ENCODE measurements around the gene FXYD1. TPM values are rescaled to one million over a fixed set of nuclear protein-coding genes. Genes with fewer than 3 reads are reported as not detected.

FXYD1 gene
- total and polyA plus RNA-seq, 2 donors = 3.2 to 17.1 TPM

GRCh38 chr19:35105411-35106290 is 33.0 kb upstream of the FXYD1 start:
- Histone ChIP-seq H3K4me3 (ENCODE audit: low read length in 2 of 2) (no peak overlapping the region), H3K4me1 (ENCODE audit: control insufficient read depth in 2 of 2, insufficient read depth in 2 of 2, low read length in 2 of 2) (no peaks in the 10 kb centered on the region), H3K27ac (ENCODE audit: low read depth in 1 of 2, low read length in 1 of 2) (no peak overlapping the region), H3K27me3 (ENCODE audit: control insufficient read depth in 2 of 2, insufficient read depth in 1 of 2, low read length in 1 of 2) (peaks cover 0 to 3% of the 10 kb centered on the region in 2 donors), H3K36me3 (ENCODE audit: control insufficient read depth in 2 of 2, insufficient read depth in 2 of 2, low read length in 1 of 2) (no peaks in the 10 kb centered on the region), H3K9me3 (ENCODE audit: control insufficient read depth in 2 of 2, insufficient read depth in 1 of 2, low read length in 1 of 2) (peaks cover 0 to 12% of the 10 kb centered on the region in 2 donors)
- DNase-seq (ENCODE audit: low read depth in 6 of 9, low spot score in 9 of 9) = no peak
- WGBS = 83% methylated on average over 30 of the region's 30 CpGs

- H3K36me3 ChIP-seq (ENCODE audit: control insufficient read depth in 2 of 2, insufficient read depth in 2 of 2, low read length in 1 of 2) = no peaks in the 10 kb centered on the region
- DNase-seq (ENCODE audit: low read depth in 6 of 9, low spot score in 9 of 9) = no peak
- peaks cover 0 to 12% of the 10 kb centered on the region in 2 donors for H3K9me3 ChIP-seq (ENCODE audit: control insufficient read depth in 2 of 2, insufficient read depth in 1 of 2, low read length in 1 of 2)
- WGBS = 96% methylated on average over 9 of the region's 9 CpGs
- H3K4me3 ChIP-seq (ENCODE audit: low read length in 2 of 2) = no peak overlapping the region
- no peaks in the 10 kb centered on the region for H3K4me1 ChIP-seq (ENCODE audit: control insufficient read depth in 2 of 2, insufficient read depth in 2 of 2, low read length in 2 of 2)
- H3K27me3 ChIP-seq (ENCODE audit: control insufficient read depth in 2 of 2, insufficient read depth in 1 of 2, low read length in 1 of 2) = peaks cover 0 to 3% of the 10 kb centered on the region in 2 donors
- no peak overlapping the region for H3K27ac ChIP-seq (ENCODE audit: low read depth in 1 of 2, low read length in 1 of 2)
Measured at GRCh38 chr19:35106291-35106583, 32.4 kb upstream of the FXYD1 start.

DNA sequence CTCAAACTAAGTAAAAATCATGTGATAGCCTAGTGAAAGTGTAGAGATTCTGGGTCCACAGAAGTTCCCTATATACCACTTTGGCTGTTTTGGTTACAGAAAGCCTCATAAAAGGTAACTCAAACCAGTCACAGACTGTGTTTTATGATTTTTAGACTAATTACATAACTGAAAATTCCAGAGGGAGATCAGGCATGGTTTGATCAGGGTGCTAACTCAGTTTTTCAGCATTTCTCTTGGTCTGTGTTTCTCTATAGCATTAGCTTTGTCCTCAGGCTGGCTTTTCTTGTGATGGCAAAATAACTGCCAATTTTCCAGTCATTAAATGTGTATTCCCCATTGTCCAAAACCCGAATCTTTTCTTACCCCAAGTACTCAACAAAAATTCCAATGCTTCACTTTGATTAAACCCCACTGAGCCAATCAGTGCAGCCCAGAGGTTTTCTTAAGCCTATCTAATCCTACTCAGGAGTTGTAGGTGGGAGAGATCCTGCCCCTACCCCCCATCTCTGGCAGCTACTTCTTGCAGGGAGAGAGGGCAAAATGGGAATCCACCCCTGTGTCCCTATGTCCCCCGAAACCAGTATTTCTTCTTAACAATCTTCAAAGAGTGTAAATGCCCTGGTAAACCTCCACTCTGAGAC is 31.6 kb upstream of the FXYD1 start:
- Histone ChIP-seq H3K27me3 (ENCODE audit: control insufficient read depth in 2 of 2, insufficient read depth in 1 of 2, low read length in 1 of 2) (peaks cover 0 to 3% of the 10 kb centered on the region in 2 donors), H3K36me3 (ENCODE audit: control insufficient read depth in 2 of 2, insufficient read depth in 2 of 2, low read length in 1 of 2) (no peaks in the 10 kb centered on the region), H3K4me3 (ENCODE audit: low read length in 2 of 2) (no peak overlapping the region), H3K9me3 (ENCODE audit: control insufficient read depth in 2 of 2, insufficient read depth in 1 of 2, low read length in 1 of 2) (peaks cover 0 to 12% of the 10 kb centered on the region in 2 donors), H3K27ac (ENCODE audit: low read depth in 1 of 2, low read length in 1 of 2) (no peak overlapping the region), H3K4me1 (ENCODE audit: control insufficient read depth in 2 of 2, insufficient read depth in 2 of 2, low read length in 2 of 2) (no peaks in the 10 kb centered on the region)
- no peak for DNase-seq (ENCODE audit: low read depth in 6 of 9, low spot score in 9 of 9)
- WGBS = 47% methylated on average over 2 of the region's 2 CpGs

DNA sequence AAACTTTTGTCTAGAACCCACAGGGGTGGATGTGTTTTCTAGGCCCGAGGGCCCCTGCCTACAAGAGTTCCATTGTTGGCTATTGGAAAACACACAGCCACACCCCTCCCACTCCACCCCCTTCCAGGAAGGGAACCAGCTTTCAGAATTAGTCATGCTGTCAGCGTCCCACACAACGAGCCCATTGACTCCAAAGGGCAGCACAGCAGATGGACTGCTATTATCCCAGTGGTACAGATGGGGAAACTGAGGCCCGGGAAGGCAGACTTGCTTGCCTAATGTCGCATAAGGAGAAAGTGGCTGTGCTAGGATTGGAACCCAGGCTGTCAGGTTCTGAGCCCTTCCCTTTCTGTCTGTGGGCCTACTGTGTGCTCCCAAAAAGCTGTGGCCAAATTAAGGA is 31.1 kb upstream of the FXYD1 start:
- WGBS = 55% methylated on average over 5 of the region's 5 CpGs
- DNase-seq (ENCODE audit: low read depth in 6 of 9, low spot score in 9 of 9) = no peak

DNA sequence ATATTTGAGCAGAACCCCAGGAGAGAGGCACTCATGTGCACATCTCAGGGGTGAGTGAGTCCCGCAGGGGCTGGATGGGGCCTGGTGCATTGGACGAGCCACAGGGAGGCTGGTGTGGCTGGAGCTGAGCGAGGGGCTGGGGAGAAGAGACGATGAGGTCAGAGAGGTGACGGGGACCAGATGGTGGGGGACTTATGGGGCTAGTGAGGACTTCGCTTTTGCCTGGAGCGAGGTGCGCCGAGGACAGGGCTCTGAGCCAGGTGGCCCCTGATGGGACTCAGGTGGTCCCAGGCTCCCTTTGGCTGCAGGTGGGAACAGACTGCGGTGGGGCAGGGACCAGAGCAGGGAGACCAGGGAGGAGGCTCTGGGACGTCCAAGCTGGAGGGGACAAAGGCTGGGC is 29.9 kb upstream of the FXYD1 start:
- Histone ChIP-seq H3K27me3 (ENCODE audit: control insufficient read depth in 2 of 2, insufficient read depth in 1 of 2, low read length in 1 of 2) (peaks cover 0 to 3% of the 10 kb centered on the region in 2 donors), H3K9me3 (ENCODE audit: control insufficient read depth in 2 of 2, insufficient read depth in 1 of 2, low read length in 1 of 2) (peaks cover 0 to 12% of the 10 kb centered on the region in 2 donors), H3K27ac (ENCODE audit: low read depth in 1 of 2, low read length in 1 of 2) (no peak overlapping the region), H3K4me1 (ENCODE audit: control insufficient read depth in 2 of 2, insufficient read depth in 2 of 2, low read length in 2 of 2) (no peaks in the 10 kb centered on the region), H3K36me3 (ENCODE audit: control insufficient read depth in 2 of 2, insufficient read depth in 2 of 2, low read length in 1 of 2) (no peaks in the 10 kb centered on the region), H3K4me3 (ENCODE audit: low read length in 2 of 2) (no peak overlapping the region)
- no peak for DNase-seq (ENCODE audit: low read depth in 6 of 9, low spot score in 9 of 9)
- WGBS = 90% methylated on average over 11 of the region's 11 CpGs

More for the DNA sequence above, 31.1 kb upstream of the FXYD1 start:
- H3K9me3 ChIP-seq (ENCODE audit: control insufficient read depth in 2 of 2, insufficient read depth in 1 of 2, low read length in 1 of 2) = peaks cover 0 to 12% of the 10 kb centered on the region in 2 donors
- peaks cover 0 to 3% of the 10 kb centered on the region in 2 donors for H3K27me3 ChIP-seq (ENCODE audit: control insufficient read depth in 2 of 2, insufficient read depth in 1 of 2, low read length in 1 of 2)
- no peaks in the 10 kb centered on the region for H3K36me3 ChIP-seq (ENCODE audit: control insufficient read depth in 2 of 2, insufficient read depth in 2 of 2, low read length in 1 of 2)
- H3K27ac ChIP-seq (ENCODE audit: low read depth in 1 of 2, low read length in 1 of 2) = no peak overlapping the region
- no peaks in the 10 kb centered on the region for H3K4me1 ChIP-seq (ENCODE audit: control insufficient read depth in 2 of 2, insufficient read depth in 2 of 2, low read length in 2 of 2)
- H3K4me3 ChIP-seq (ENCODE audit: low read length in 2 of 2) = no peak overlapping the region

DNA sequence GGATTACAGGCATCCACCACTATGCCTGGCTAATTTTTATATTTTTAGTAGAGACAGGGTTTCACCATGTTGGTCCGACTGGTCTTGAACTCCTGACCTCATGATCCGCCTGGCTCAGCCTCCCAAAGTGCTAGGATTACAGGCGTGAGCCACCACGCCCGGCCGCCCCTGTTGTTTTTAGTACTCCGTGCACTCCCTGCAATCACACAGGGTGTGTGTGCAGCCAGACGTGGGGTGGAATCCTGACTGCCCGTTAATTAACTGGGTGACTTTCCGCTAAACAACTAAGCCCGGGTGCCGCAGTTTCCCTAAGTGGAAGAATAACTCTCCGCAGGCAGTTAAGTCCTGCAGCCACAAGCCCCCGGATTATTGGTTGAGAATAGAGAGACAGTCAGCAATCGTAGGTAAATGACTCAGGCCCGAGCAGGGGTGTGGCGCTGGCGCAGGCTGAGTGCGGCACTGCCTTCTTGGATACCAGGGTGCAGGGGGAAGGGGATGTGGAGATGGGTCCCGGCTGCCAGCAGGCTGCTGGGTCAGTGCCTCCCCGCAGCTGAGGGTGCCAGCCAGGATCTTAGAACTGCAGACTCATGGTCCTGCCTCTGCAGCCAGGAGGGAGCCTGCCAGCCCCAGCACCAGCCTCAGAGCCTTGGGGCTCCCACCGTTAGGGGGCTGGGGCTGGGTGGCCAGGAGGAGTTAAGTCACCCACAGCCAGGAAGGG is 29.1 kb upstream of the FXYD1 start:
- 83% methylated on average over 22 of the region's 22 CpGs for WGBS
- H3K27me3 ChIP-seq (ENCODE audit: control insufficient read depth in 2 of 2, insufficient read depth in 1 of 2, low read length in 1 of 2) = peaks cover 0 to 3% of the 10 kb centered on the region in 2 donors
- H3K36me3 ChIP-seq (ENCODE audit: control insufficient read depth in 2 of 2, insufficient read depth in 2 of 2, low read length in 1 of 2) = no peaks in the 10 kb centered on the region
- no peak overlapping the region for H3K4me3 ChIP-seq (ENCODE audit: low read length in 2 of 2)
- no peak overlapping the region for H3K27ac ChIP-seq (ENCODE audit: low read depth in 1 of 2, low read length in 1 of 2)
- DNase-seq (ENCODE audit: low read depth in 6 of 9, low spot score in 9 of 9) = no peak
- H3K9me3 ChIP-seq (ENCODE audit: control insufficient read depth in 2 of 2, insufficient read depth in 1 of 2, low read length in 1 of 2) = peaks cover 0 to 12% of the 10 kb centered on the region in 2 donors
- H3K4me1 ChIP-seq (ENCODE audit: control insufficient read depth in 2 of 2, insufficient read depth in 2 of 2, low read length in 2 of 2) = peaks cover 2 to 4% of the 10 kb centered on the region in 2 donors

DNA sequence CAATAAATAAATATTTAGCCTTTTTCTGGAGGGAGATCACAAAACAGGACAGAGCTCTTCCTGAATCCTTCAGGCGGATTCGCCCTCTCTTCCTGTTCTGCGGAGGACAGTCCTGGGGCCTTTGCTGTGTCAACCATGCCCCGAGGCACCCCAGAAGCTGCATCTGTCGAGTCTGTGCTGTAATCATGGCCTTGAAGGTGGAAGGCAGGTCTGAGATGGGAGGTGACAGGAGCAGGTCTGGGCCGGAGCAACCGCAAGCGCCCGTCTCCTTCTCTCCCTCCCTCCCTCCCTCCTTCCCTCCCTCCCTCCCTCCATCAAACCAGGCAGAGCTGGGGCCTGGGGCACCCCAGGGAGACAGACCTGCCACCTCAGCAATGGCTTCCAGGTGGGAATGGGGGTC is 27.6 kb upstream of the FXYD1 start:
- H3K27ac ChIP-seq (ENCODE audit: low read depth in 1 of 2, low read length in 1 of 2) = no peak overlapping the region
- WGBS = 88% methylated on average over 9 of the region's 9 CpGs
- H3K4me1 ChIP-seq (ENCODE audit: control insufficient read depth in 2 of 2, insufficient read depth in 2 of 2, low read length in 2 of 2) = peaks cover 3 to 9% of the 10 kb centered on the region in 2 donors

GRCh38 chr19:35112995-35113688 is 25.5 kb upstream of the FXYD1 start:
- WGBS = 94% methylated on average over 15 of the region's 15 CpGs
- Histone ChIP-seq H3K27me3 (ENCODE audit: control insufficient read depth in 2 of 2, insufficient read depth in 1 of 2, low read length in 1 of 2) (peaks cover 0 to 11% of the 10 kb centered on the region in 2 donors), H3K27ac (ENCODE audit: low read depth in 1 of 2, low read length in 1 of 2) (no peak overlapping the region), H3K4me3 (ENCODE audit: low read length in 2 of 2) (no peak overlapping the region), H3K4me1 (ENCODE audit: control insufficient read depth in 2 of 2, insufficient read depth in 2 of 2, low read length in 2 of 2) (peaks cover 3 to 9% of the 10 kb centered on the region in 2 donors), H3K9me3 (ENCODE audit: control insufficient read depth in 2 of 2, insufficient read depth in 1 of 2, low read length in 1 of 2) (no peaks in the 10 kb centered on the region), H3K36me3 (ENCODE audit: control insufficient read depth in 2 of 2, insufficient read depth in 2 of 2, low read length in 1 of 2) (no peaks in the 10 kb centered on the region)
- no peak for DNase-seq (ENCODE audit: low read depth in 6 of 9, low spot score in 9 of 9)

More for the DNA sequence above, 27.6 kb upstream of the FXYD1 start:
- H3K36me3 ChIP-seq (ENCODE audit: control insufficient read depth in 2 of 2, insufficient read depth in 2 of 2, low read length in 1 of 2) = no peaks in the 10 kb centered on the region
- no peak for DNase-seq (ENCODE audit: low read depth in 6 of 9, low spot score in 9 of 9)
- peaks cover 0 to 11% of the 10 kb centered on the region in 2 donors for H3K27me3 ChIP-seq (ENCODE audit: control insufficient read depth in 2 of 2, insufficient read depth in 1 of 2, low read length in 1 of 2)
- no peak overlapping the region for H3K4me3 ChIP-seq (ENCODE audit: low read length in 2 of 2)
- peaks cover 0 to 8% of the 10 kb centered on the region in 2 donors for H3K9me3 ChIP-seq (ENCODE audit: control insufficient read depth in 2 of 2, insufficient read depth in 1 of 2, low read length in 1 of 2)
